ENCODE results near the gene MAP3K14. TPM values are rescaled to one million over a fixed set of nuclear protein-coding genes. Genes with fewer than 3 reads are reported as not detected.
A peak's percentile ranks its signal among the peaks of the same experiment; 100 is the strongest.

Gene MAP3K14
- total RNA-seq, 1 experiment from 2014 or later = 16.4 TPM

GRCh38 chr17:45262516-45263476 is 54.0 kb downstream of the MAP3K14 start:
- H3K4me3 ChIP-seq (replicated peaks in 1 of 2; ENCODE audit: low read depth in 1 of 2, low read length in 2 of 2) = no peak overlapping the region
- ChIA-PET POLR2A (no interaction called here), RAD21 (ENCODE audit: low non-redundant PET in 1 of 2, low total read pairs in 2 of 2, uncharacterized antibody in 2 of 2, unreplicated experiment in 2 of 2) (no interaction called here), CTCF (no interaction called here)
- no peaks in the 10 kb centered on the region for H3K9me2 ChIP-seq (ENCODE audit: insufficient read depth)
- no peak overlapping the region for H3K9ac ChIP-seq (ENCODE audit: low read length)
- H3K79me2 ChIP-seq (ENCODE audit: insufficient read depth, low read length) = no peaks in the 10 kb centered on the region
- H3K36me3 ChIP-seq (ENCODE audit: control insufficient read depth in 1 of 2, insufficient read depth in 2 of 2, low read length in 2 of 2) = peaks cover 18 to 20% of the 10 kb centered on the region in 2 experiments; a peak in 3 of 4 replicates
- 0 out of 4 replicates have a peak, but pooled peaks cover 0 to 4% of the 10 kb centered on the region in 2 experiments for H3K4me1 ChIP-seq (ENCODE audit: control insufficient read depth in 1 of 2, insufficient read depth in 2 of 2, low read length in 2 of 2)
- ATAC-seq (peak; percentile 35; the same call in 1 of the 2 replicates), DNase-seq (ENCODE audit: low read depth, low spot score) (no peak)
- BruUV-seq (replicated peaks) = no TSS peak
- no peak overlapping the region for H3K27ac ChIP-seq (ENCODE audit: low read depth, low read length)
- no peaks in the 10 kb centered on the region for H4K20me1 ChIP-seq (ENCODE audit: insufficient read depth)
- no peak overlapping the region for H2AFZ ChIP-seq (ENCODE audit: low read depth, low read length, poor library complexity, severe bottlenecking)
- no peak overlapping the region for H3K4me2 ChIP-seq (ENCODE audit: low read length)
- intact Hi-C loops (cut with micrococcal nuclease) = no loop called here
- H3K27me3 ChIP-seq (ENCODE audit: insufficient read depth, low read length) = no peaks in the 10 kb centered on the region
- no peaks in the 10 kb centered on the region for H3K9me3 ChIP-seq (ENCODE audit: control insufficient read depth in 1 of 2, insufficient read depth in 1 of 2, low read depth in 1 of 2, low read length in 2 of 2)
- no peak for TF ChIP-seq CTCF (IDR thresholded peaks at IDR 0.05 in 2 of 3, conservative IDR thresholded peaks at IDR 0.05 in 1 of 3; ENCODE audit: borderline replicate concordance in 1 of 3, insufficient read depth in 1 of 3, low read depth in 2 of 3, low read length in 2 of 3)
- no peak for TF ChIP-seq EZH2phosphoT487 (IDR thresholded peaks at IDR 0.05; ENCODE audit: borderline replicate concordance)
- TF ChIP-seq ZFX (IDR thresholded peaks at IDR 0.05) = no peak
- TF ChIP-seq CBX3 (IDR thresholded peaks at IDR 0.05; ENCODE audit: low read depth) = no peak
- no peak for TF ChIP-seq TCF7L2 (IDR thresholded peaks at IDR 0.05; ENCODE audit: borderline replicate concordance, extremely low read depth, insufficient read depth, insufficient read length)
- no peak for TF ChIP-seq ZNF274 (IDR thresholded peaks at IDR 0.05; ENCODE audit: low read depth, low read length)
- TF ChIP-seq POLR2AphosphoS5 (IDR thresholded peaks at IDR 0.05; ENCODE audit: low read depth, low read length) = no peak; the same call in 1 of the 2 replicates
- TF ChIP-seq EZH2 (IDR thresholded peaks at IDR 0.05) = no peak
- TF ChIP-seq EGR1 (IDR thresholded peaks at IDR 0.05; ENCODE audit: low read depth) = no peak
- TF ChIP-seq YY1 (IDR thresholded peaks at IDR 0.05; ENCODE audit: extremely low read depth, insufficient replicate concordance, low read depth, low read length) = no peak

Measured in HCT116 (cell line).